ENCODE measurements around the gene ZFP1.
"Not testable (repeated sequence)": the region's sequence is repeated elsewhere in the genome, so short reads cannot be mapped to it uniquely, and the experiment has no call there.

ZFP1 gene

DNA sequence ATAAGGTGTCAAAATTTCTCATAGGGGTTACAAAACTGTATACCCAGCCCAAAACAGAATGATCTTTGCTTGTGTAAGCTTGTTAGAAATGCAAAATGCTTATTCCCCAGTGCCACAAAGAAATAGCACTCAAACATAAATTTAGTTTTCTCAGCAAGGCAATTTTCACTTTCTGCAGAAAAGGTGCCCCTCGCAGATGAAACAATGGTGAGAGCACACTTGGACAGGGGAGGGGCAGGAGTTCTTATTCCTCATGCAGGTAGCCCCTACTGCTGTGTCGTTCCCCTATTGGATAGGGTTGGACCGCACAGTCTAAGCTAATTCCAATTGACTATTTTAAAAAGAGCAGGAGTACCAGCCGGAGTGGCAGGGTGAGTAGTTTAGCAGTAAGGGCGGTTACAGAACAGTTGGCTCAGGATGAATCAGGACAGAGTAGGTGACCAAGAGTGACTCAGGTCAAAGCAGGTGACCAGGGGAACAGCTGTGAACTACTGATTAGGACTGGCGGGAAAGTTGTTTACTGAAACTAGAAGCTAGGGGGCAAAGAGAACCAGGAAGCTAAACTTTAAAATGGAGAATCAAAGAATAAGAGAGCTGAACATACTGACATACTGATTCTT, 26.3 kb upstream of the ZFP1 start:
- no peak overlapping the region for H3K4me3 ChIP-seq (ENCODE audit: low read depth in 1 of 2, low read length in 2 of 2)
- ATAC-seq (ENCODE audit: insufficient read depth, low read depth): no peak
- no peak overlapping the region for H2AFZ ChIP-seq (ENCODE audit: low read depth, low read length)
- no peak overlapping the region for H3K27ac ChIP-seq (ENCODE audit: low read length)
- H3K4me2 ChIP-seq (ENCODE audit: insufficient read depth, low read length): no peak overlapping the region
- no peaks in the 10 kb centered on the region for H3K79me2 ChIP-seq (ENCODE audit: insufficient read depth, low read length)
- 0 out of 2 replicates have a peak, but pooled peaks cover 3% of the 10 kb centered on the region for H3K36me3 ChIP-seq (ENCODE audit: insufficient read depth, low read length)
- no peaks in the 10 kb centered on the region for H4K20me1 ChIP-seq (ENCODE audit: insufficient read depth, low read length)
- no peak overlapping the region for H3K9ac ChIP-seq (ENCODE audit: low read depth, low read length)
- H3K27me3 ChIP-seq (ENCODE audit: insufficient read depth, low read length, poor library complexity): no peaks in the 10 kb centered on the region
- peaks cover 14% of the 10 kb centered on the region for H3K9me3 ChIP-seq (ENCODE audit: insufficient read depth, low read length, severe bottlenecking)
- no peak for DNase-seq
- TF ChIP-seq, protein P1, sequence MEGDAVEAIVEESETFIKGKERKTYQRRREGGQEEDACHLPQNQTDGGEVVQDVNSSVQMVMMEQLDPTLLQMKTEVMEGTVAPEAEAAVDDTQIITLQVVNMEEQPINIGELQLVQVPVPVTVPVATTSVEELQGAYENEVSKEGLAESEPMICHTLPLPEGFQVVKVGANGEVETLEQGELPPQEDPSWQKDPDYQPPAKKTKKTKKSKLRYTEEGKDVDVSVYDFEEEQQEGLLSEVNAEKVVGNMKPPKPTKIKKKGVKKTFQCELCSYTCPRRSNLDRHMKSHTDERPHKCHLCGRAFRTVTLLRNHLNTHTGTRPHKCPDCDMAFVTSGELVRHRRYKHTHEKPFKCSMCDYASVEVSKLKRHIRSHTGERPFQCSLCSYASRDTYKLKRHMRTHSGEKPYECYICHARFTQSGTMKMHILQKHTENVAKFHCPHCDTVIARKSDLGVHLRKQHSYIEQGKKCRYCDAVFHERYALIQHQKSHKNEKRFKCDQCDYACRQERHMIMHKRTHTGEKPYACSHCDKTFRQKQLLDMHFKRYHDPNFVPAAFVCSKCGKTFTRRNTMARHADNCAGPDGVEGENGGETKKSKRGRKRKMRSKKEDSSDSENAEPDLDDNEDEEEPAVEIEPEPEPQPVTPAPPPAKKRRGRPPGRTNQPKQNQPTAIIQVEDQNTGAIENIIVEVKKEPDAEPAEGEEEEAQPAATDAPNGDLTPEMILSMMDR (IDR thresholded peaks at IDR 0.05; ENCODE audit: borderline replicate concordance, extremely low read depth, low read length, poor library complexity, severe bottlenecking): no peak
- TF ChIP-seq EZH2 (IDR thresholded peaks at IDR 0.05; ENCODE audit: borderline replicate concordance, low read depth, low read length, severe bottlenecking): no peak
- H3K4me1 ChIP-seq (ENCODE audit: insufficient read depth, low read length): no peaks in the 10 kb centered on the region

DNA sequence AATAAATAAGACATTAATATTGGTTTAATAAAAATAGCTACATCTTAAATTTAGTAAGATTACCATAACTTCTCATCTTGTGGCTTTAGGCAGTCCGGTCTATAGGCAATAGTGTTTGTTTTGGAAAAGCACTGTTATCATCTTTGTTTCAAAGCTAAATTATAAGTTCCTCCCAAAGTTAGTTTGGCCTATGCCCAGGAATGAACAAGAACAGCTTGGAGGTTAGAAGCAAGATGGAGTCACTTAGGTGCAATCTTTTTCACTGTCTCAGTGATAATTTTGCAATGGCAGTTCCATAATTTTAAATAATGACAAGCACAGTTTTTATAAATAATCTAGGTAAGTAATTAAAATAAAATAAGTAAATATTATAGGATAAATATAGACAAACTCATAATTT, 25.7 kb upstream of the ZFP1 start:
- Histone ChIP-seq H3K27ac (ENCODE audit: low read length) (no peak overlapping the region), H3K4me3 (ENCODE audit: low read depth in 1 of 2, low read length in 2 of 2) (no peak overlapping the region), H4K20me1 (ENCODE audit: insufficient read depth, low read length) (no peaks in the 10 kb centered on the region), H3K4me2 (ENCODE audit: insufficient read depth, low read length) (no peak overlapping the region), H3K9ac (ENCODE audit: low read depth, low read length) (no peak overlapping the region), H2AFZ (ENCODE audit: low read depth, low read length) (no peak overlapping the region), H3K79me2 (ENCODE audit: insufficient read depth, low read length) (no peaks in the 10 kb centered on the region), H3K36me3 (ENCODE audit: insufficient read depth, low read length) (0 out of 2 replicates have a peak, but pooled peaks cover 3% of the 10 kb centered on the region), H3K4me1 (ENCODE audit: insufficient read depth, low read length) (no peaks in the 10 kb centered on the region), H3K9me3 (ENCODE audit: insufficient read depth, low read length, severe bottlenecking) (peaks cover 19% of the 10 kb centered on the region), H3K27me3 (ENCODE audit: insufficient read depth, low read length, poor library complexity) (no peaks in the 10 kb centered on the region)
- ATAC-seq (ENCODE audit: insufficient read depth, low read depth): no peak
- TF ChIP-seq, protein P1 (IDR thresholded peaks at IDR 0.05; ENCODE audit: borderline replicate concordance, extremely low read depth, low read length, poor library complexity, severe bottlenecking): no peak
- no peak for TF ChIP-seq EZH2 (IDR thresholded peaks at IDR 0.05; ENCODE audit: borderline replicate concordance, low read depth, low read length, severe bottlenecking)
- DNase-seq: no peak

DNA sequence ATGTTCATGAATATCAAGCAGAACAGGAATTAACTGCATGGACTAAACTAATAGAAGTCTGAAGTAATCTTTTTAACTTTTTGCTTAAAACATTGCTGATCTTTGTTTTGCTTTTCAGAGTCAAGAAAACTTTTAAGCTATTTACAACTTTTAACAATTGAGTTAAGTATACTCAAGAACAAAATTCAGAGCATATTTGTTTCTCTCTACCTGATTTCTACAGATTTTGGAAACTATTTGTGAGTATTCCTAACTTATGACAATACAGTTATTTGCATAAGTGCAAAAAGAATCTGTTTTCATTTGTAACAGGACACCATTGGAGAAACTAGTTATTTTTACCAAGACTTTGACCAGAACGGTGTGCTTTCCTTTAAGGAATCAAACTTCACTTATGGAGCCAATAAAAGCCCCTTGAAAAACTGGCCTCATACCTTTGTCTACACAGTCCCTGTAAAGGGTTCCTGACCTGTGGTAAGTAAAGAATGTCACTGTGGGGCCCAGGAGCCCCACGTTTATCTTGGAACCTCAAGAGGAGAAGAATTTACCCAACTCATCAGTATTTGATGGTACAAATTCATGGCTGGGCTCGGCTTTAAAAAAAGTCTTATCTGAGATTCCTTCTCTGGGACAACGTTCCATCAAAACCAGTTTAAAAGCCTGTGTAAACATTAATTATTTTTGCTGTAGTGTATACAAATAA, 20.5 kb upstream of the ZFP1 start:
- Histone ChIP-seq H3K4me3 (ENCODE audit: low read depth in 1 of 2, low read length in 2 of 2) (no peak overlapping the region), H3K27me3 (ENCODE audit: insufficient read depth, low read length, poor library complexity) (no peaks in the 10 kb centered on the region), H4K20me1 (ENCODE audit: insufficient read depth, low read length) (no peaks in the 10 kb centered on the region), H3K9ac (ENCODE audit: low read depth, low read length) (no peak overlapping the region), H2AFZ (ENCODE audit: low read depth, low read length) (no peak overlapping the region), H3K27ac (ENCODE audit: low read length) (no peak overlapping the region), H3K9me3 (ENCODE audit: insufficient read depth, low read length, severe bottlenecking) (peaks cover 13% of the 10 kb centered on the region), H3K4me2 (ENCODE audit: insufficient read depth, low read length) (no peak overlapping the region), H3K36me3 (ENCODE audit: insufficient read depth, low read length) (no peaks in the 10 kb centered on the region), H3K79me2 (ENCODE audit: insufficient read depth, low read length) (no peaks in the 10 kb centered on the region), H3K4me1 (ENCODE audit: insufficient read depth, low read length) (peaks cover 6% of the 10 kb centered on the region; the same call in 1 of the 2 replicates)
- no peak for ATAC-seq (ENCODE audit: insufficient read depth, low read depth)
- DNase-seq: no peak
- TF ChIP-seq EZH2 (IDR thresholded peaks at IDR 0.05; ENCODE audit: borderline replicate concordance, low read depth, low read length, severe bottlenecking): no peak
- TF ChIP-seq, protein P1 (IDR thresholded peaks at IDR 0.05; ENCODE audit: borderline replicate concordance, extremely low read depth, low read length, poor library complexity, severe bottlenecking): no peak

DNA sequence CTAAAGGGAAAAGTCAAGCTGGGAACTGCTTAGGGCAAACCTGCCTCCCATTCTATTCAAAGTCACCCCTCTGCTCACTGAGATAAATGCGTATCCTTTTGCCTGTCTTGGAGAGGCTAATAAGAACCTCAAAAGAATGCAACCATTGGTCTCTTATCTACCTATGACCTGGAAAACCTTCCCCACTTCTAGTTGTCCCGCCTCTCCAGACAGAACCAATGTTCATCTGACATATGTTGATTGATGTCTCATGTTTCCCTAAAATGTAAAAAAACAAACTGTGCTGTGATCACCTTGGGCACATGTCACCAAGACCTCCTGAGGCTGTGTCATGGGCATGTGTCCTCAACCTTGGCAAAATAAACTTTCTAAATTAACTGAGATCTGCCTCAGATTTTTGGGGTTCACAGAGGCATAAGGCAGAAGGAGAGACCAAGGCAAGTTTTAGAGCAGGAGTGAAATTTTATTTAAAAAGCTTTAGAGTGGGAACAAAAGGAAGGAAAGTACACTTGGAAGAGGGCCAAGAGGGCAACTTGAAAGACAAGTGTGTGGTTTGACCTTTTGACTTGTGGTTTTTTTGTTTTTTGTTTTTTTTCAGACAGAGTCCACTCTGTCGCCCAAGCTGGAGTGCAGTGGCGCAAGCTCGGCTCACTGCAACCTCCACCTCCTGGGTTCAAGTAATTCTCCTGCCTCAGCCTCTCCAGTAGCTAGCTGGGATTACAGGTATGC, 18.7 kb upstream of the ZFP1 start:
- not testable (repeated sequence) for H3K4me3 ChIP-seq (ENCODE audit: low read depth in 1 of 2, low read length in 2 of 2); H3K4me1 ChIP-seq (ENCODE audit: insufficient read depth, low read length); H2AFZ ChIP-seq (ENCODE audit: low read depth, low read length); DNase-seq; H3K36me3 ChIP-seq (ENCODE audit: insufficient read depth, low read length); H3K9ac ChIP-seq (ENCODE audit: low read depth, low read length); H3K79me2 ChIP-seq (ENCODE audit: insufficient read depth, low read length); H3K4me2 ChIP-seq (ENCODE audit: insufficient read depth, low read length); ATAC-seq (ENCODE audit: insufficient read depth, low read depth); H4K20me1 ChIP-seq (ENCODE audit: insufficient read depth, low read length); H3K27ac ChIP-seq (ENCODE audit: low read length); H3K27me3 ChIP-seq (ENCODE audit: insufficient read depth, low read length, poor library complexity)
- H3K9me3 ChIP-seq (ENCODE audit: insufficient read depth, low read length, severe bottlenecking): peaks cover 13% of the 10 kb centered on the region
